Neural cell (in vitro differentiated cells): Measurements from ENCODE around the gene ARL6IP4. TPM values are rescaled to one million over a fixed set of nuclear protein-coding genes. Genes with fewer than 3 reads are reported as not detected.

Experiments
- H2AFZ ChIP-seq: fragments of 200-600, 300-800 bp; sonication (generic), shearing (Covaris generic); 2 replicates; pipeline ENCODE4 v1.6.0; 2014; ENCODE audit warnings: low read depth, mild to moderate bottlenecking, antibody characterized with exemption, low read length, moderate library complexity
- H3F3A ChIP-seq: fragments of 200-600 bp; shearing (Covaris generic); 2 replicates; pipeline ENCODE4 v1.6.1; 2016; ENCODE audit warnings: mild to moderate bottlenecking, moderate library complexity, mixed read lengths, antibody characterized with exemption, low read length; ENCODE audit not compliant: insufficient read depth, poor library complexity, severe bottlenecking
- H3K27ac ChIP-seq: fragments of 200-600, 300-800 bp; sonication (generic), shearing (Covaris generic); 2 replicates; pipeline ENCODE4 v1.5.1; 2014; ENCODE audit warnings: mild to moderate bottlenecking, low read length, moderate library complexity
- H3K27me3 ChIP-seq: fragments of 300-800, 200-600 bp; sonication (generic), shearing (Covaris generic); 2 replicates; pipeline ENCODE4 v1.6.0; 2014; ENCODE audit warnings: mild to moderate bottlenecking, low read depth, low read length, moderate library complexity; ENCODE audit not compliant: insufficient read depth
- H3K36me3 ChIP-seq: fragments of 300-800, 200-600 bp; sonication (generic), shearing (Covaris generic); 2 replicates; pipeline ENCODE4 v1.5.1; 2014; ENCODE audit warnings: mild to moderate bottlenecking, antibody characterized with exemption, low read length, moderate library complexity; ENCODE audit not compliant: insufficient read depth
- H3K4me2 ChIP-seq: fragments of 300-800, 200-600 bp; sonication (generic), shearing (Covaris generic); 2 replicates; pipeline ENCODE4 v1.6.0; 2014; ENCODE audit warnings: mild to moderate bottlenecking, low read length
- H3K4me3 ChIP-seq: fragments of 300-800, 200-600 bp; sonication (generic), shearing (Covaris generic); 2 replicates; pipeline ENCODE4 v1.5.1; 2014; ENCODE audit warnings: mild to moderate bottlenecking, low read length, moderate library complexity
- H3K79me2 ChIP-seq: fragments of 200-600 bp; shearing (Covaris generic); replicated peaks from 2 replicates; pipeline ENCODE4 v1.6.0; 2014; ENCODE audit warnings: mild to moderate bottlenecking, low read length, moderate library complexity; ENCODE audit not compliant: insufficient read depth
- H3K9ac ChIP-seq: fragments of 300-800, 200-600 bp; sonication (generic), shearing (Covaris generic); 2 replicates; pipeline ENCODE4 v1.6.1; 2016; ENCODE audit warnings: mild to moderate bottlenecking, low read length, mixed read lengths
- H3K9me2 ChIP-seq: fragments of 200-600 bp; shearing (Covaris generic); 2 replicates; pipeline ENCODE4 v1.6.1; 2016; ENCODE audit warnings: mild to moderate bottlenecking, low read length, mixed read lengths; ENCODE audit not compliant: insufficient read depth
- H3K9me3 ChIP-seq: fragments of 200-600, 300-800 bp; sonication (generic), shearing (Covaris generic); 2 replicates; pipeline ENCODE4 v1.6.1; 2016; ENCODE audit warnings: mild to moderate bottlenecking, mixed run types, low read length, moderate library complexity, mixed read lengths
- H4K20me1 ChIP-seq: fragments of 200-600 bp; shearing (Covaris generic); 2 replicates; pipeline ENCODE4 v1.6.1; 2016; ENCODE audit warnings: mild to moderate bottlenecking, mixed run types; ENCODE audit not compliant: insufficient read depth
- EP300 ChIP-seq: fragments of 450-650 bp; conservative IDR thresholded peaks from 2 replicates; pipeline ENCODE4 v1.6.1; 2014; ENCODE audit warnings: antibody characterized with exemption, mild to moderate bottlenecking, moderate library complexity; ENCODE audit not compliant: poor library complexity, severe bottlenecking
- EZH2 ChIP-seq: fragments of 200-600, 300-800 bp; shearing (Covaris generic), sonication (generic); IDR thresholded peaks from 2 replicates; pipeline ENCODE4 v1.6.1; 2014; ENCODE audit warnings: antibody characterized with exemption, low read length, borderline replicate concordance, mild to moderate bottlenecking; ENCODE audit not compliant: insufficient read depth, poor library complexity, severe bottlenecking
- MXI1 ChIP-seq: fragments of 450-650 bp; conservative IDR thresholded peaks from 2 replicates; pipeline ENCODE4 v1.6.1; 2014; ENCODE audit warnings: antibody characterized with exemption, mild to moderate bottlenecking; ENCODE audit not compliant: poor library complexity, severe bottlenecking
- POLR2AphosphoS5 ChIP-seq: IDR thresholded peaks from 2 replicates; pipeline ENCODE4 v1.6.1; 2012
- RAD21 ChIP-seq: fragments of 450-650 bp; conservative IDR thresholded peaks from 2 replicates; pipeline ENCODE4 v1.6.1; 2014; ENCODE audit warnings: antibody characterized with exemption, mild to moderate bottlenecking, moderate library complexity
- SMC3 ChIP-seq: fragments of 450-650 bp; conservative IDR thresholded peaks from 2 replicates; pipeline ENCODE4 v1.6.1; 2014; ENCODE audit warnings: antibody characterized with exemption, mild to moderate bottlenecking, moderate library complexity; ENCODE audit not compliant: poor library complexity
- TAF1 ChIP-seq: IDR thresholded peaks from 2 replicates; pipeline ENCODE4 v1.6.1; 2012; ENCODE audit warnings: low read depth
- polyA plus RNA-seq: library from polyadenylated mRNA; depleted of rRNA; stranded (reverse); fragments of >200 nt; gene quantifications from 2 replicates; pipeline ENCODE4 v1.2.3, GENCODE V29; 2014
- TF ChIP-seq, protein P1 (sequence below): fragments of 450-650 bp; IDR thresholded peaks from 2 replicates; pipeline ENCODE4 v1.5.1; 2014; ENCODE audit warnings: antibody characterized with exemption, mild to moderate bottlenecking, moderate library complexity; ENCODE audit not compliant: poor library complexity, severe bottlenecking
- TF ChIP-seq, protein P2 (sequence below): IDR thresholded peaks from 2 replicates; pipeline ENCODE4 v1.6.1; 2012; ENCODE audit warnings: borderline replicate concordance

ARL6IP4 gene
- polyA plus RNA-seq, 1 donor from 2014 or later: 190 TPM

DNA sequence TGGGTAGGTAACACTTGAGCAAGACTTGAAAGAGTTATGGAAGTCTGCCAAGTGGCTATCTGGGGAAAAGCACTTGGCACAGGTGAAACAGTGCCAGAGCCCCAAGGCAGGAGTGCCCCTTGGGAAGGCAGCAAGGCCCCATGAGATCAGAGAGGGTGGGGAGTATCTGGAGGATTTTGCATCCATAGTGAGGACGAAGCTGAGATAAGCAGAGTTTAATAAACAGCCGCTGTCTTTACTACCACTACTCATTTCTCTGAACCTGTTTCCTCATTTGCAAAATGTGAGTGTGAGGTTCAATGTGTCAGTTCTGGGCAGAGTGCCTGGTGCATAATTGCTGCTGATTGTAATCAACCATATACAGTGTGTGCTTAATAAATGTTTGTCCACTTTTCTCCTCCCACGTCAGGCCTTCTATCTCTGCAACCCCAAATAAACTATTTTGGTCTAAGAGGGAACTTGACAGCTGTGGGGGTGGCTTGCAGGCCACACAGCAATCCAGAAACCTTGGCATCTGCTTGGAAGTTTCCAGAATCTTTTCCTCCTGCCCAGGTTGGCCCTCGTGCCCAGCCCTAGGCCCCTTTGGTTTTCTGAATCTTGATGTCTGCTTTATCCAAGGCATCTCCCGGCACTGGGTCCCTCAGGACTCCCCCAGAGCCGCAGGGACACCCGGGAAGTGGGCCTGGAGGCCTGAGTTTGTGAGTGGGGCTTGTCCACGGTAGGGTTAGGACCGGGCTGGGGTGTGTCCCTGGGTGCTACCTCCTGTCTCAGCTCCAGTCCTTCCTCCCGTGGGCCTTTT lies 18.8 kb upstream of the ARL6IP4 start:
- Histone ChIP-seq H2AFZ (no peak overlapping the region), H3K79me2 (no peaks in the 10 kb centered on the region), H3K9me3 (no peaks in the 10 kb centered on the region), H3K4me3 (no peak overlapping the region), H4K20me1 (no peaks in the 10 kb centered on the region), H3K4me2 (no peak overlapping the region), H3K27me3 (no peaks in the 10 kb centered on the region), H3K36me3 (no peaks in the 10 kb centered on the region), H3K27ac (no peak overlapping the region), H3K9ac (no peak overlapping the region), H3F3A (no peaks in the 10 kb centered on the region), H3K9me2 (no peaks in the 10 kb centered on the region)
- TF ChIP-seq RAD21 (no peak), EP300 (no peak), SMC3 (no peak), POLR2AphosphoS5 (no peak), TAF1 (no peak), EZH2 (no peak), MXI1 (no peak)
- TF ChIP-seq, protein P1, sequence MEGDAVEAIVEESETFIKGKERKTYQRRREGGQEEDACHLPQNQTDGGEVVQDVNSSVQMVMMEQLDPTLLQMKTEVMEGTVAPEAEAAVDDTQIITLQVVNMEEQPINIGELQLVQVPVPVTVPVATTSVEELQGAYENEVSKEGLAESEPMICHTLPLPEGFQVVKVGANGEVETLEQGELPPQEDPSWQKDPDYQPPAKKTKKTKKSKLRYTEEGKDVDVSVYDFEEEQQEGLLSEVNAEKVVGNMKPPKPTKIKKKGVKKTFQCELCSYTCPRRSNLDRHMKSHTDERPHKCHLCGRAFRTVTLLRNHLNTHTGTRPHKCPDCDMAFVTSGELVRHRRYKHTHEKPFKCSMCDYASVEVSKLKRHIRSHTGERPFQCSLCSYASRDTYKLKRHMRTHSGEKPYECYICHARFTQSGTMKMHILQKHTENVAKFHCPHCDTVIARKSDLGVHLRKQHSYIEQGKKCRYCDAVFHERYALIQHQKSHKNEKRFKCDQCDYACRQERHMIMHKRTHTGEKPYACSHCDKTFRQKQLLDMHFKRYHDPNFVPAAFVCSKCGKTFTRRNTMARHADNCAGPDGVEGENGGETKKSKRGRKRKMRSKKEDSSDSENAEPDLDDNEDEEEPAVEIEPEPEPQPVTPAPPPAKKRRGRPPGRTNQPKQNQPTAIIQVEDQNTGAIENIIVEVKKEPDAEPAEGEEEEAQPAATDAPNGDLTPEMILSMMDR: no peak
- TF ChIP-seq, protein P2, sequence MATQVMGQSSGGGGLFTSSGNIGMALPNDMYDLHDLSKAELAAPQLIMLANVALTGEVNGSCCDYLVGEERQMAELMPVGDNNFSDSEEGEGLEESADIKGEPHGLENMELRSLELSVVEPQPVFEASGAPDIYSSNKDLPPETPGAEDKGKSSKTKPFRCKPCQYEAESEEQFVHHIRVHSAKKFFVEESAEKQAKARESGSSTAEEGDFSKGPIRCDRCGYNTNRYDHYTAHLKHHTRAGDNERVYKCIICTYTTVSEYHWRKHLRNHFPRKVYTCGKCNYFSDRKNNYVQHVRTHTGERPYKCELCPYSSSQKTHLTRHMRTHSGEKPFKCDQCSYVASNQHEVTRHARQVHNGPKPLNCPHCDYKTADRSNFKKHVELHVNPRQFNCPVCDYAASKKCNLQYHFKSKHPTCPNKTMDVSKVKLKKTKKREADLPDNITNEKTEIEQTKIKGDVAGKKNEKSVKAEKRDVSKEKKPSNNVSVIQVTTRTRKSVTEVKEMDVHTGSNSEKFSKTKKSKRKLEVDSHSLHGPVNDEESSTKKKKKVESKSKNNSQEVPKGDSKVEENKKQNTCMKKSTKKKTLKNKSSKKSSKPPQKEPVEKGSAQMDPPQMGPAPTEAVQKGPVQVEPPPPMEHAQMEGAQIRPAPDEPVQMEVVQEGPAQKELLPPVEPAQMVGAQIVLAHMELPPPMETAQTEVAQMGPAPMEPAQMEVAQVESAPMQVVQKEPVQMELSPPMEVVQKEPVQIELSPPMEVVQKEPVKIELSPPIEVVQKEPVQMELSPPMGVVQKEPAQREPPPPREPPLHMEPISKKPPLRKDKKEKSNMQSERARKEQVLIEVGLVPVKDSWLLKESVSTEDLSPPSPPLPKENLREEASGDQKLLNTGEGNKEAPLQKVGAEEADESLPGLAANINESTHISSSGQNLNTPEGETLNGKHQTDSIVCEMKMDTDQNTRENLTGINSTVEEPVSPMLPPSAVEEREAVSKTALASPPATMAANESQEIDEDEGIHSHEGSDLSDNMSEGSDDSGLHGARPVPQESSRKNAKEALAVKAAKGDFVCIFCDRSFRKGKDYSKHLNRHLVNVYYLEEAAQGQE: no peak

DNA sequence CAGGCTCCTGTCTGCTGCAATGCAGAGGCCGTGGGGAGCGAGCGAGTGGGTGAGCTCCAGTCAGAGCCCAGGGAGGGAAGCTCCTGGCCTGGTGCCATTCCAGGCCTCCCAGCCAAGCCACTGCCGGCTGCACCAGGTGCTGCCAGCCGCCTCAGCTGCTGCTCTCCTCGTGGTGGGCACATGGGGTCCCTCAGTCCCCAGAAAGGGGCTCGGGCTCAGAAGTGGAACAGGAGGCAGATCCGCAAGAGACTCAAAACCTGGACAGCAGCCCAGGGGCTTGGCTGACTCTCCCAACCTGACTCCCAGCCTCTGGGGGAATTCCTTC lies 16.6 kb upstream of the ARL6IP4 start:
- H3K4me3 ChIP-seq: peak overlapping the region; percentile 98
- H3K27me3 ChIP-seq: no peaks in the 10 kb centered on the region
- no peak overlapping the region for H3K9ac ChIP-seq
- H3K4me2 ChIP-seq: no peak overlapping the region
- H3K79me2 ChIP-seq: no peaks in the 10 kb centered on the region
- no peak overlapping the region for H3K27ac ChIP-seq
- no peak overlapping the region for H2AFZ ChIP-seq
- TF ChIP-seq, protein P1: no peak
- no peak for TF ChIP-seq TAF1
- TF ChIP-seq RAD21: no peak
- H3K9me2 ChIP-seq: no peaks in the 10 kb centered on the region
- H3K36me3 ChIP-seq: no peaks in the 10 kb centered on the region
- H3F3A ChIP-seq: no peaks in the 10 kb centered on the region
- H3K9me3 ChIP-seq: no peaks in the 10 kb centered on the region
- no peaks in the 10 kb centered on the region for H4K20me1 ChIP-seq
